Endothelial cell of umbilical vein (primary cell): Measurements from ENCODE around the gene RAP1GAP. TPM values are rescaled to one million over a fixed set of nuclear protein-coding genes. Genes with fewer than 3 reads are reported as not detected.

Experiments used
- BruUV-seq: library from RNA; stranded (reverse); fragments of 400-500 nt; replicated peaks from 2 replicates; lab custom pipeline; 2021; lab: Mats Ljungman, UMichigan
- CTCF ChIA-PET: fragments of 300-600, 350-600 bp; sonication (Branson Sonifier 250); formaldehyde crosslinking; loops from one replicate; lab custom pipeline; 2021; ENCODE audit warnings: antibody characterized with exemption, inconsistent platforms; lab: Charles Lee
- POLR2A ChIA-PET: fragments of 300-600, 350-600 bp; sonication (Branson Sonifier 250); formaldehyde crosslinking; loops from one replicate; lab custom pipeline; 2021; ENCODE audit warnings: antibody characterized with exemption, inconsistent platforms; lab: Charles Lee
- DNase-seq: peaks from one replicate; pipeline ENCODE4 v3.0.0-alpha.2; 2011; ENCODE audit warnings: low read depth, low spot score
- FAIRE-seq: peaks from 2 replicates; lab custom pipeline; 2011; peaks lifted over from hg19 to GRCh38; lab: Jason Lieb, UNC
- H2AFZ ChIP-seq: 2 replicates; pipeline ENCODE4 v1.6.0; 2012; ENCODE audit warnings: low read depth, low read length, control low read depth, inconsistent platforms
- H3K27ac ChIP-seq: 2 replicates; pipeline ENCODE4 v1.5.1; 2011; ENCODE audit warnings: low read depth, mild to moderate bottlenecking, control low read depth, low read length, moderate library complexity; ENCODE audit not compliant: insufficient read depth
- H3K27me3 ChIP-seq, 2 experiments: 2 replicates each; pipeline versions ENCODE4 v1.6.0 to v1.6.1; 2011; ENCODE audit warnings: low read length in 2 of 2, mixed read lengths in 1 of 2; ENCODE audit not compliant: control insufficient read depth in 2 of 2, insufficient read depth in 2 of 2
- H3K36me3 ChIP-seq, 2 experiments: 2 replicates in 1 of 2; 3 replicates in 1 of 2; pipeline ENCODE4 v1.5.1; 2011; ENCODE audit warnings: low read length in 2 of 2, mild to moderate bottlenecking in 1 of 2, moderate library complexity in 1 of 2; ENCODE audit not compliant: control insufficient read depth in 2 of 2, insufficient read depth in 2 of 2; ENCODE audit errors: extremely low read depth in 1 of 2
- H3K4me1 ChIP-seq: 3 replicates; pipeline ENCODE4 v1.5.1; 2011; ENCODE audit warnings: mild to moderate bottlenecking, low read length; ENCODE audit not compliant: control insufficient read depth, insufficient read depth; ENCODE audit errors: extremely low read depth
- H3K4me2 ChIP-seq: 2 replicates; pipeline ENCODE4 v1.6.1; 2011; ENCODE audit warnings: low read length, control low read depth, mixed read lengths; ENCODE audit not compliant: insufficient read depth
- H3K4me3 ChIP-seq, 3 experiments: fragments of 200-600 bp in 1 of 3; sonication (generic), shearing (Covaris generic) in 1 of 3; replicated peaks in 1 of 3; 2 replicates each; pipeline ENCODE4 v1.5.1; 2011 to 2016; ENCODE audit warnings: control low read depth in 3 of 3, low read length in 3 of 3, mild to moderate bottlenecking in 2 of 3, inconsistent platforms in 1 of 3, low read depth in 1 of 3, moderate library complexity in 1 of 3; ENCODE audit not compliant: insufficient read depth in 1 of 3
- H3K79me2 ChIP-seq: 2 replicates; pipeline ENCODE4 v1.6.0; 2012; ENCODE audit warnings: low read length, inconsistent platforms; ENCODE audit not compliant: control insufficient read depth, insufficient read depth
- H3K9ac ChIP-seq: replicated peaks from 2 replicates; pipeline ENCODE3; 2011; ENCODE audit warnings: low read length, control low read depth; ENCODE audit not compliant: insufficient read depth; ENCODE audit errors: extremely low read depth
- H3K9me1 ChIP-seq: replicated peaks from 3 replicates; pipeline ENCODE4 v1.6.0; 2011; ENCODE audit warnings: mild to moderate bottlenecking, low read length; ENCODE audit not compliant: control insufficient read depth, insufficient read depth; ENCODE audit errors: extremely low read depth
- H3K9me3 ChIP-seq: replicated peaks from 2 replicates; pipeline ENCODE4 v1.5.1; 2012; ENCODE audit warnings: low read length, inconsistent platforms; ENCODE audit not compliant: control insufficient read depth, insufficient read depth
- H4K20me1 ChIP-seq: replicated peaks from 2 replicates; pipeline ENCODE3; 2011; ENCODE audit warnings: mild to moderate bottlenecking, low read length; ENCODE audit not compliant: control insufficient read depth, insufficient read depth; ENCODE audit errors: extremely low read depth
- EZH2 ChIP-seq: IDR thresholded peaks from 2 replicates; pipeline ENCODE4 v1.6.1; 2012; ENCODE audit warnings: borderline replicate concordance, low read depth, mild to moderate bottlenecking, moderate library complexity, low read length, inconsistent platforms; ENCODE audit not compliant: severe bottlenecking
- FOS ChIP-seq: IDR thresholded peaks from 2 replicates; pipeline ENCODE4 v1.6.1; 2011; ENCODE audit warnings: mild to moderate bottlenecking, low read length, moderate library complexity, borderline replicate concordance; ENCODE audit not compliant: insufficient read depth
- GATA2 ChIP-seq: IDR thresholded peaks from 2 replicates; pipeline ENCODE4 v1.7.0; 2011; ENCODE audit warnings: low read depth, mild to moderate bottlenecking, moderate library complexity, mixed read lengths, low read length; ENCODE audit not compliant: insufficient read length, insufficient read depth
- JUN ChIP-seq: IDR thresholded peaks from 2 replicates; pipeline ENCODE4 v1.6.1; 2011; ENCODE audit warnings: borderline replicate concordance, low read depth; ENCODE audit not compliant: insufficient read length, insufficient read depth
- MYC ChIP-seq: IDR thresholded peaks from one replicate; pipeline ENCODE4 v1.6.1; 2011; ENCODE audit warnings: mild to moderate bottlenecking, low read depth, low read length
- POLR2A ChIP-seq: IDR thresholded peaks from 2 replicates; pipeline ENCODE4 v1.6.1; 2012; ENCODE audit warnings: low read depth, mild to moderate bottlenecking, control low read depth, low read length
- POLR2AphosphoS5 ChIP-seq: IDR thresholded peaks from 2 replicates; pipeline ENCODE4 v1.6.1; 2012; ENCODE audit warnings: low read depth, mild to moderate bottlenecking, control low read depth, low read length, moderate library complexity; ENCODE audit not compliant: insufficient read depth
- dilution Hi-C: fragments of 300-500 bp; cut with MboI; formaldehyde crosslinking; loops from one replicate; pipeline ENCODE4 v1.15.0; 2019; ENCODE audit warnings: low sequenced_read_pairs; ENCODE audit not compliant: extremely low pct_ligation_motif_present
- intact Hi-C: fragments of 100-400 bp; cut with micrococcal nuclease; formaldehyde crosslinking; loops from one replicate; pipeline ENCODE4 v1.10.0; 2022
- polyA plus RNA-seq, 4 experiments: library from polyadenylated mRNA; depleted of rRNA in 3 of 4; stranded (reverse) in 3 of 4; unstranded in 1 of 4; fragments of >200 nt; gene quantifications; 2 replicates each; pipeline versions ENCODE4 v1.2.1 to v1.2.3, GENCODE V29; 2011 to 2012; ENCODE audit warnings: missing spikeins in 1 of 4
- total RNA-seq: library from RNA; stranded (reverse); gene quantifications from 2 replicates; pipeline ENCODE4 v1.2.3, GENCODE V29; 2021
- TF ChIP-seq, protein P1 (sequence below), 2 donors: IDR thresholded peaks; 1 replicate in 1 of 2; 2 replicates in 1 of 2; pipeline ENCODE4 v1.5.1; 2011; ENCODE audit warnings: low read length in 2 of 2, mild to moderate bottlenecking in 2 of 2, moderate library complexity in 2 of 2, control low read depth in 1 of 2, inconsistent platforms in 1 of 2, low read depth in 1 of 2; ENCODE audit not compliant: insufficient read depth in 1 of 2; ENCODE audit errors: extremely low read depth in 1 of 2
- TF ChIP-seq, protein P2 (sequence below): IDR thresholded peaks from 2 replicates; pipeline ENCODE4 v1.6.1; 2011; ENCODE audit not compliant: insufficient read depth, insufficient read length

Gene RAP1GAP
- total and polyA plus RNA-seq, 2 donors (not counting 3 experiments of a cell fraction or from before 2014, with no cell fraction given), result 0.07 to 0.20 TPM

DNA sequence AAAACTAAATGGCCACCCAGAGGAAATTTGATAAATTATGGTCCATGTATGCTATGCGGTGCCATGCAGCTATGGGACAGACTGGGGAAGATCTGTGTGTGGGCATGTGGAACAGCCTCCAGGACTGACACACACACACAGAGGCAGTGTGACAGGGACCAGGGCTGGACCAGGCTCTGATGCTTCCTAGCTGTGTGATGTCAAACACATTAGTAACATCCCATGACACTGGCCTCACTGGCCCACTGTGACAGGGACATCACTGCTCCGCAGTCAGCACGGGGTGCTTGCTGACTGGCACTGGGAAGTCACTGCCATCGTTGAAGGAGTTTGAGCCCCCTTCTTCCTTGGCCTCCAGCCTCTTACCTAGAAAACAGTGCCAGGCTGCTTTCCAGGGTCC lies 13.9 kb downstream of the RAP1GAP start:
- no peak overlapping the region for H3K4me3 ChIP-seq
- H3K79me2 ChIP-seq, result no peaks in the 10 kb centered on the region
- H3K9me3 ChIP-seq, result no peaks in the 10 kb centered on the region
- dilution Hi-C loops, result no loop called here
- TF ChIP-seq POLR2AphosphoS5, result no peak
- TF ChIP-seq MYC, result no peak
- no peak for TF ChIP-seq FOS
- no peak for TF ChIP-seq EZH2
- H3K36me3 ChIP-seq, result no peaks in the 10 kb centered on the region
- no TSS peak for BruUV-seq
- H3K4me1 ChIP-seq, result peaks cover 3% of the 10 kb centered on the region
- no peaks in the 10 kb centered on the region for H4K20me1 ChIP-seq
- no peak overlapping the region for H3K4me2 ChIP-seq
- H3K27ac ChIP-seq, result no peak overlapping the region
- intact Hi-C loops, result no loop called here
- H3K9ac ChIP-seq, result no peak overlapping the region
- FAIRE-seq (no peak), DNase-seq (no peak)
- ChIA-PET POLR2A (no interaction called here), CTCF (interaction anchor here (1.3 to 5.4 kb wide), 2 partner anchors 164 to 285 kb away, joined by 3 to 90 read pairs; no protein-coding TSS in a partner anchor)
- H3K27me3 ChIP-seq, result peaks cover 22 to 25% of the 10 kb centered on the region in 2 experiments
- H2AFZ ChIP-seq, result no peak overlapping the region
- H3K9me1 ChIP-seq, result no peaks in the 10 kb centered on the region

- H3K9me1 ChIP-seq, result no peaks in the 10 kb centered on the region
- ChIA-PET POLR2A (no interaction called here), CTCF (no interaction called here)
Observed at GRCh38 chr1:21654209-21654608, 14.9 kb downstream of the RAP1GAP start.

More at GRCh38 chr1:21654209-21654608, 14.9 kb downstream of the RAP1GAP start:
- dilution Hi-C loops, result no loop called here
- intact Hi-C loops, result no loop called here
- no peak for FAIRE-seq
- no peak overlapping the region for H3K4me3 ChIP-seq
- H3K27me3 ChIP-seq, result peaks cover 16 to 22% of the 10 kb centered on the region in 2 experiments
- H3K27ac ChIP-seq, result no peak overlapping the region
- no peaks in the 10 kb centered on the region for H4K20me1 ChIP-seq
- H2AFZ ChIP-seq, result no peak overlapping the region
- no peaks in the 10 kb centered on the region for H3K9me3 ChIP-seq
- no peak overlapping the region for H3K9ac ChIP-seq
- peaks cover 3% of the 10 kb centered on the region for H3K4me1 ChIP-seq
- TF ChIP-seq JUN, result no peak
- no peak for TF ChIP-seq POLR2AphosphoS5
- TF ChIP-seq GATA2, result no peak
- TF ChIP-seq, protein P1, sequence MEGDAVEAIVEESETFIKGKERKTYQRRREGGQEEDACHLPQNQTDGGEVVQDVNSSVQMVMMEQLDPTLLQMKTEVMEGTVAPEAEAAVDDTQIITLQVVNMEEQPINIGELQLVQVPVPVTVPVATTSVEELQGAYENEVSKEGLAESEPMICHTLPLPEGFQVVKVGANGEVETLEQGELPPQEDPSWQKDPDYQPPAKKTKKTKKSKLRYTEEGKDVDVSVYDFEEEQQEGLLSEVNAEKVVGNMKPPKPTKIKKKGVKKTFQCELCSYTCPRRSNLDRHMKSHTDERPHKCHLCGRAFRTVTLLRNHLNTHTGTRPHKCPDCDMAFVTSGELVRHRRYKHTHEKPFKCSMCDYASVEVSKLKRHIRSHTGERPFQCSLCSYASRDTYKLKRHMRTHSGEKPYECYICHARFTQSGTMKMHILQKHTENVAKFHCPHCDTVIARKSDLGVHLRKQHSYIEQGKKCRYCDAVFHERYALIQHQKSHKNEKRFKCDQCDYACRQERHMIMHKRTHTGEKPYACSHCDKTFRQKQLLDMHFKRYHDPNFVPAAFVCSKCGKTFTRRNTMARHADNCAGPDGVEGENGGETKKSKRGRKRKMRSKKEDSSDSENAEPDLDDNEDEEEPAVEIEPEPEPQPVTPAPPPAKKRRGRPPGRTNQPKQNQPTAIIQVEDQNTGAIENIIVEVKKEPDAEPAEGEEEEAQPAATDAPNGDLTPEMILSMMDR (IDR thresholded peaks at IDR 0.05; ENCODE audit: extremely low read depth in 1 of 2, insufficient read depth in 1 of 2, low read depth in 1 of 2, low read length in 2 of 2), result no peak
- no peak for TF ChIP-seq EZH2
- no peak for TF ChIP-seq POLR2A
- no peak for TF ChIP-seq FOS
- TF ChIP-seq MYC, result no peak
- TF ChIP-seq, protein P2, sequence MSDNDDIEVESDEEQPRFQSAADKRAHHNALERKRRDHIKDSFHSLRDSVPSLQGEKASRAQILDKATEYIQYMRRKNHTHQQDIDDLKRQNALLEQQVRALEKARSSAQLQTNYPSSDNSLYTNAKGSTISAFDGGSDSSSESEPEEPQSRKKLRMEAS, result no peak
- no peak overlapping the region for H3K4me2 ChIP-seq
- H3K36me3 ChIP-seq, result no peaks in the 10 kb centered on the region
- no TSS peak for BruUV-seq
- no peaks in the 10 kb centered on the region for H3K79me2 ChIP-seq
- DNase-seq, result no peak
